ENCODE measurements around the gene NEGR1. TPM values are rescaled to one million over a fixed set of nuclear protein-coding genes. Genes with fewer than 3 reads are reported as not detected.

NEGR1 gene
- total RNA-seq, 6 donors from 2014 or later = 3.1 to 14.7 (median 8.9) TPM

DNA sequence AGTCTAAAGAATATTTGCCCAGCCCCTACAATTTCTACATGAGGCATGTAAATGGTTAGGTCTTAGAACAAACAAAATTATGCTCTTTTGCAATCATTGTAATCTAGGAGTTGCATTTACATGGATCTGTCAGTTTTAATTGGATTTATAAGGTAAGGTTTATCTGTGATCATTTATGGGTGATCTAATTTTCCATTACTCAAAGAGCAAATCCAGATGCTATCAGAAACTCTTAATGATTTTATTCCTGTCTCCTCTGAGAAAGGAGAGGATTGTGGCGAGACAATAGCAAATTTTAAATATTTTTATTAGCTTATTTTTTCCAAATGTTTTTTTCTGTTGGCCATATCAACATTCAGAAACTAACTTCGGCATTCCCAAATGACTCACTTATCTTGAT is 14.2 kb upstream of the NEGR1 start:
- Histone ChIP-seq H3K9me3 (no peaks in the 10 kb centered on the region), H3K4me1 (no peaks in the 10 kb centered on the region), H3K4me3 (no peak overlapping the region), H3K27me3 (no peaks in the 10 kb centered on the region), H3K36me3 (no peaks in the 10 kb centered on the region), H3K27ac (no peak overlapping the region)
- no peak for ATAC-seq (ENCODE audit: low FRiP score in 2 of 2)
- 78 to 85% methylated on average over 2 of the region's 2 CpGs for WGBS, 2 donors
- no peak for DNase-seq
- no peak for TF ChIP-seq POLR2AphosphoS5 (IDR thresholded peaks at IDR 0.05)
- TF ChIP-seq POLR2A (IDR thresholded peaks at IDR 0.05) = no peak
- TF ChIP-seq EP300 (IDR thresholded peaks at IDR 0.05) = no peak
- TF ChIP-seq, protein P1, sequence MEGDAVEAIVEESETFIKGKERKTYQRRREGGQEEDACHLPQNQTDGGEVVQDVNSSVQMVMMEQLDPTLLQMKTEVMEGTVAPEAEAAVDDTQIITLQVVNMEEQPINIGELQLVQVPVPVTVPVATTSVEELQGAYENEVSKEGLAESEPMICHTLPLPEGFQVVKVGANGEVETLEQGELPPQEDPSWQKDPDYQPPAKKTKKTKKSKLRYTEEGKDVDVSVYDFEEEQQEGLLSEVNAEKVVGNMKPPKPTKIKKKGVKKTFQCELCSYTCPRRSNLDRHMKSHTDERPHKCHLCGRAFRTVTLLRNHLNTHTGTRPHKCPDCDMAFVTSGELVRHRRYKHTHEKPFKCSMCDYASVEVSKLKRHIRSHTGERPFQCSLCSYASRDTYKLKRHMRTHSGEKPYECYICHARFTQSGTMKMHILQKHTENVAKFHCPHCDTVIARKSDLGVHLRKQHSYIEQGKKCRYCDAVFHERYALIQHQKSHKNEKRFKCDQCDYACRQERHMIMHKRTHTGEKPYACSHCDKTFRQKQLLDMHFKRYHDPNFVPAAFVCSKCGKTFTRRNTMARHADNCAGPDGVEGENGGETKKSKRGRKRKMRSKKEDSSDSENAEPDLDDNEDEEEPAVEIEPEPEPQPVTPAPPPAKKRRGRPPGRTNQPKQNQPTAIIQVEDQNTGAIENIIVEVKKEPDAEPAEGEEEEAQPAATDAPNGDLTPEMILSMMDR (IDR thresholded peaks at IDR 0.05) = no peak

DNA sequence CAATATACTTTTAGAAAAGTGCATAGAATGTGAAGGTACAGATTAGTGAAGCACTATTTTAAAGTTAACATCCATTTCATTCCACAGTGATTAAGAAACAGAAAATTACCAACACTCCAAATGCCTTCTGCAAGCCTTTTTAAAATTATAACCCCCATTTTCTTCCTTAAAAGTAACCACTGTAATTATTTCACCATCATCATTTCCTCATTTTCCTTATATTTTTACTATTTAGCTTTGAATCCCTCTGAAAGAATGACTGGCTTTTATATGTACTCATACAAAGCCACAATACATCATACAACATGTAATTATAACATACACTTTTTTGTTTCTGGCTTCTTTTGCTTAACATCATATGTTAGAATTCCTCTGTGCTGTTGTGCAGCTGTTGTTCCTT is 6.5 kb upstream of the NEGR1 start:
- ATAC-seq (ENCODE audit: low FRiP score in 2 of 2) (no peak), DNase-seq (no peak)
- H3K4me1 ChIP-seq = peaks cover 0 to 11% (median 7%) of the 10 kb centered on the region in 4 donors
- TF ChIP-seq EP300 (IDR thresholded peaks at IDR 0.05) (no peak), POLR2AphosphoS5 (IDR thresholded peaks at IDR 0.05) (no peak), POLR2A (IDR thresholded peaks at IDR 0.05) (no peak)
- TF ChIP-seq, protein P1 (IDR thresholded peaks at IDR 0.05) = no peak
- H3K27me3 ChIP-seq = no peaks in the 10 kb centered on the region
- H3K4me3 ChIP-seq = no peak overlapping the region
- no peaks in the 10 kb centered on the region for H3K36me3 ChIP-seq
- H3K9me3 ChIP-seq = no peaks in the 10 kb centered on the region
- no peak overlapping the region for H3K27ac ChIP-seq

DNA sequence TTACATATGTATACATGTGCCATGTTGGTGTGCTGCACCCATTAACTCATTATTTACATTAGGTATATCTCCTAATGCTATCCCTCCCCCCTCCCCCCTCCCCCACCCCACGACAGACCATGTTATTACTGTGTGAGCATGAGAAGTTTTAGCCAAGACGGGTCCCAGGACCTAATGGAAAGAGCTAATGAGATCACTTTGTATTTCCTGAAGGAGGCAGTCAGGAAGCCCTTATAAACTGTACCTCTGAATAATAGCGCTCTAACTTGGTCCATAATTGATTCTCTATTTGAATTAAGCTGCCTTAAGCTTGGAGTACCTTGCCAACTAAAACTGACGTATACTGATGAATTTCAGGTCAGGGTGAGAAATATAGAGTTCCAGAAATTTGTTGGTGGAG is 4.1 kb upstream of the NEGR1 start:
- Histone ChIP-seq H3K9me3 (no peaks in the 10 kb centered on the region), H3K27ac (no peak overlapping the region), H3K27me3 (no peaks in the 10 kb centered on the region), H3K4me3 (no peak overlapping the region), H3K36me3 (no peaks in the 10 kb centered on the region), H3K4me1 (peaks cover 0 to 21% (median 7%) of the 10 kb centered on the region in 4 donors)
- WGBS, 2 donors = 74 to 78% methylated on average over 4 of the region's 4 CpGs
- ATAC-seq (ENCODE audit: low FRiP score in 2 of 2) (no peak), DNase-seq (no peak)
- TF ChIP-seq EP300 (IDR thresholded peaks at IDR 0.05) (no peak), POLR2AphosphoS5 (IDR thresholded peaks at IDR 0.05) (no peak), POLR2A (IDR thresholded peaks at IDR 0.05) (no peak)
- TF ChIP-seq, protein P1 (IDR thresholded peaks at IDR 0.05) = no peak

DNA sequence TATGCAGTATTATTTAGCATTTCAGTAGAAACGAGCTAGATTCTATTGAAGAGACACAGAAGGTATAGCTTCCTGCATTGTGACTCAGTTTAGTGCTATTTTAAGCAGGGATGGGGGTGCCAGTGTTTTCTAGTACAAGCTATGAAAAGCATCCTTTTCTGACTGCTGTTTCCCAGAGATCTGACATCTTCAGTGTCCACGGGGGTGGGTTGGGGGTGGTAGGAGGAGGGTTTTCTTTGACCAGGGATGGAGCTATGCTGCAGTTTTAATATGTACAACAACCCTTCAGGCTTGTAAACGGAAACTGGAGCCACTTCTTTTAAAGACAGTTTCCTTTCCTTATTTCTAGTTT is 2.7 kb upstream of the NEGR1 start:
- Histone ChIP-seq H3K27ac (peak overlapping the region in 3 of 4 donors; percentile 13 to 77 (median 30)), H3K36me3 (no peaks in the 10 kb centered on the region), H3K27me3 (no peaks in the 10 kb centered on the region), H3K4me1 (peaks cover 0 to 21% (median 7%) of the 10 kb centered on the region in 4 donors), H3K9me3 (no peaks in the 10 kb centered on the region), H3K4me3 (peak overlapping the region in 3 of 4 donors; percentile 51 to 76 (median 58))
- 1 to 3% methylated on average over 3 of the region's 3 CpGs for WGBS, 2 donors
- DNase-seq (no peak), ATAC-seq (ENCODE audit: low FRiP score in 2 of 2) (no peak)
- no peak for TF ChIP-seq POLR2A (IDR thresholded peaks at IDR 0.05)
- no peak for TF ChIP-seq EP300 (IDR thresholded peaks at IDR 0.05)
- TF ChIP-seq POLR2AphosphoS5 (IDR thresholded peaks at IDR 0.05) = no peak
- TF ChIP-seq, protein P1 (IDR thresholded peaks at IDR 0.05) = no peak

DNA sequence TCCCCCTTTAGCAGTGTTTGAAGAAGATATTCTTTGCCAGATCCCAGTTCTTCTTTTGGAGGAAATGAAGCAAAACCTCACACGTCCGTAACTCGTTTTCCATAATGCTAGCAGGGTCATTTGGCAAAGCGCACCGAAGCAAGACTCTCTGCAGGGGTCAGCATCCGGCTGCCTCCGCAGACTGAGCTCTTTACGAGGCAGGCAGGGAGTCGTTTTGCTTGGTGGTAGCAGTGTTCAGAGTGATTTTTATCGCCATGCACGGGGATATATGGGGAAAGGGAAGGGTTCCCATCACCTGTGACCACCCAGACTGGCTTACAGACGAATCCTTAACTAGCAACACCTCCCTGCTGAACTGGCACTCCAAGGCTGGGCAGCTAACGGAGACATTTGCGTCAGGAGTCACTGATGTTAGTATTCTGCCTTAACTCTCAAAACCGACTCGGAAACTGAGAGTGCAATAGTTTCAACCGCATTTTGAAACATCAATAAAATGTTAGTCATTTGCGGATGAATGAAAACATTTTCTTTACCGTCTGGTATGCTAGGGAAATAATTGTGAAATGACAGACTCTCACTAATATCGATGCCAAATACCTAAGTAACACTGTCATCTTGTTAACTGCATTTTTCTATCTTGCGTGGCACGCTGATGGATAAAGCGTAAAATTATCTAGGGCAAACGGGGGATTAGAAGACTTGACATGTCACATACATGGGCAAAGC is 2.2 kb upstream of the NEGR1 start:
- Histone ChIP-seq H3K9me3 (no peaks in the 10 kb centered on the region), H3K27ac (peak overlapping the region; percentile 58 to 86 (median 78)), H3K4me1 (peaks cover 0 to 21% (median 7%) of the 10 kb centered on the region in 4 donors), H3K36me3 (no peaks in the 10 kb centered on the region), H3K4me3 (peak overlapping the region; percentile 30 to 76 (median 54)), H3K27me3 (no peaks in the 10 kb centered on the region)
- ATAC-seq (ENCODE audit: low FRiP score in 2 of 2) (peak; percentile 32 to 41), DNase-seq (peak; percentile 1 to 66)
- WGBS, 2 donors = 1 to 2% methylated on average over 23 to 24 of the region's 24 CpGs
- TF ChIP-seq EP300 (IDR thresholded peaks at IDR 0.05) (no peak), POLR2A (IDR thresholded peaks at IDR 0.05) (no peak), POLR2AphosphoS5 (IDR thresholded peaks at IDR 0.05) (peak in 1 of 2 donors; percentile 20)
- TF ChIP-seq, protein P1 (IDR thresholded peaks at IDR 0.05) = no peak

Data from upper lobe of left lung (tissue), 6 donors.